Measurements from ENCODE around the gene TMEM106C.

DNA sequence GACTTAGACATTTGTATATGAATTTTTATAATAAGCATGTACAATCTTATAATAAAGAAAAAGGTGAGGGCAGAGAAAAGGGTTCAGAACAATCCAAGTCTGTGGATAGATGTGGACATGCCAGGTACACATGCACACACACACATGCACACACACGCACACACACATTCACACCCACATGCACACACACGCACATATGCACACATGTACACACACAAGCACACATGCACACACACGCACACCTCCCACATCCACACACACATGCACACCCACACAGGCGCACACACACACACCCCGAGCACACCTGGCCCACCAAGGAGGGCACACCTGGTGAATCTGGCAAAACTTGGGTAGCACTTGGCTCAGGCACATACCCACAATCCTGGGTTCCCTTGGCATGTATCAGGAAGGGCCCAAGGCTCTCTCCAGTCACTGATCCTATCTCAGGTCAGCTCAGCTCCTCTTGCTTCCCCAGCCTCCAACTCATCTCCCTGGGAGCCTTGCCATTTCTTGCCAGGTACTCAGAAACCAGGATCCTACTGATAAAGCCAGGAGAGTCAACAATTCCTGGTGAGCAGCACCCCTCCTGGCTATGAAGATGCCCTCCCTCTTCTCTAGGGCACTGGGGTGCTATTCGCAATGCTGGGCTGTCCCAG lies 18.6 kb upstream of the TMEM106C start:
- TF ChIP-seq, protein P1, sequence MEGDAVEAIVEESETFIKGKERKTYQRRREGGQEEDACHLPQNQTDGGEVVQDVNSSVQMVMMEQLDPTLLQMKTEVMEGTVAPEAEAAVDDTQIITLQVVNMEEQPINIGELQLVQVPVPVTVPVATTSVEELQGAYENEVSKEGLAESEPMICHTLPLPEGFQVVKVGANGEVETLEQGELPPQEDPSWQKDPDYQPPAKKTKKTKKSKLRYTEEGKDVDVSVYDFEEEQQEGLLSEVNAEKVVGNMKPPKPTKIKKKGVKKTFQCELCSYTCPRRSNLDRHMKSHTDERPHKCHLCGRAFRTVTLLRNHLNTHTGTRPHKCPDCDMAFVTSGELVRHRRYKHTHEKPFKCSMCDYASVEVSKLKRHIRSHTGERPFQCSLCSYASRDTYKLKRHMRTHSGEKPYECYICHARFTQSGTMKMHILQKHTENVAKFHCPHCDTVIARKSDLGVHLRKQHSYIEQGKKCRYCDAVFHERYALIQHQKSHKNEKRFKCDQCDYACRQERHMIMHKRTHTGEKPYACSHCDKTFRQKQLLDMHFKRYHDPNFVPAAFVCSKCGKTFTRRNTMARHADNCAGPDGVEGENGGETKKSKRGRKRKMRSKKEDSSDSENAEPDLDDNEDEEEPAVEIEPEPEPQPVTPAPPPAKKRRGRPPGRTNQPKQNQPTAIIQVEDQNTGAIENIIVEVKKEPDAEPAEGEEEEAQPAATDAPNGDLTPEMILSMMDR (IDR thresholded peaks at IDR 0.05; ENCODE audit: poor library complexity, severe bottlenecking) = no peak
- TF ChIP-seq MXI1 (conservative IDR thresholded peaks at IDR 0.05; ENCODE audit: poor library complexity, severe bottlenecking) = no peak
- TF ChIP-seq POLR2AphosphoS5 (IDR thresholded peaks at IDR 0.05) = no peak
- no peak for TF ChIP-seq EP300 (conservative IDR thresholded peaks at IDR 0.05; ENCODE audit: poor library complexity, severe bottlenecking)
